Tibial nerve (tissue), 4 donors: ENCODE measurements around the gene PLAU. TPM values are rescaled to one million over a fixed set of nuclear protein-coding genes. Genes with fewer than 3 reads are reported as not detected.

Experiments used
- DNase-seq, 2 donors: peaks; one replicate each; pipeline ENCODE4 v3.0.0-alpha.2; 2019; ENCODE audit warnings: low spot score in 2 of 2
- H3K27ac ChIP-seq, 4 donors: fragments of 200-600 bp; sonication (generic) in 3 of 4; one replicate each; pipeline ENCODE4 v1.5.1; 2017 to 2019; ENCODE audit warnings: mild to moderate bottlenecking in 1 of 4
- H3K27me3 ChIP-seq, 2 donors: fragments of 200-600 bp; sonication (generic) in 1 of 2; one replicate each; pipeline versions ENCODE4 v1.5.1 to v1.6.0; 2017 to 2019
- H3K36me3 ChIP-seq, 3 donors: fragments of 200-600 bp; sonication (generic); one replicate each; pipeline ENCODE4 v1.5.1; 2018 to 2019
- H3K4me1 ChIP-seq, 4 donors: fragments of 200-600 bp; sonication (generic) in 3 of 4; one replicate each; pipeline ENCODE4 v1.5.1; 2017 to 2019
- H3K4me3 ChIP-seq, 4 donors: fragments of 200-600 bp; sonication (generic) in 3 of 4; one replicate each; pipeline ENCODE4 v1.5.1; 2017 to 2019; ENCODE audit warnings: mild to moderate bottlenecking in 1 of 4, moderate library complexity in 1 of 4
- H3K9me3 ChIP-seq, 4 donors: fragments of 200-600 bp; sonication (generic) in 3 of 4; one replicate each; pipeline ENCODE4 v1.5.1; 2017 to 2019
- EP300 ChIP-seq, 2 donors: sonication (generic); formaldehyde crosslinking; IDR thresholded peaks; one replicate each; pipeline ENCODE4 v1.6.1; 2017; ENCODE audit warnings: antibody characterized with exemption in 2 of 2, mild to moderate bottlenecking in 1 of 2
- POLR2A ChIP-seq, 2 donors: fragments of 450-650 bp; IDR thresholded peaks; one replicate each; pipeline ENCODE4 v1.6.1; 2017; ENCODE audit warnings: antibody characterized with exemption in 2 of 2, mild to moderate bottlenecking in 2 of 2, moderate library complexity in 2 of 2
- WGBS, 2 donors: methylation state at CpG; one replicate each; pipeline ENCODE4 v1.1.5; 2018; 5-methylcytosine and 5-hydroxymethylcytosine counted together
- total RNA-seq, 4 donors: library from RNA; depleted of rRNA; stranded (reverse); fragments of >200 nt; gene quantifications; one replicate each; pipeline ENCODE4 v1.1.0, GENCODE V29; 2016
- TF ChIP-seq, protein P1 (sequence below), 5 experiments: fragments of 200-600 bp in 3 of 5; fragments of 450-650 bp in 2 of 5; sonication (generic) in 3 of 5; IDR thresholded peaks; one replicate each; pipeline ENCODE4 v1.5.1; 2016 to 2019; ENCODE audit warnings: antibody characterized with exemption in 5 of 5, mild to moderate bottlenecking in 3 of 5, moderate library complexity in 2 of 5

Gene PLAU
- total RNA-seq, 4 donors from 2014 or later = 2.5 to 7.8 (median 3.5) TPM

DNA sequence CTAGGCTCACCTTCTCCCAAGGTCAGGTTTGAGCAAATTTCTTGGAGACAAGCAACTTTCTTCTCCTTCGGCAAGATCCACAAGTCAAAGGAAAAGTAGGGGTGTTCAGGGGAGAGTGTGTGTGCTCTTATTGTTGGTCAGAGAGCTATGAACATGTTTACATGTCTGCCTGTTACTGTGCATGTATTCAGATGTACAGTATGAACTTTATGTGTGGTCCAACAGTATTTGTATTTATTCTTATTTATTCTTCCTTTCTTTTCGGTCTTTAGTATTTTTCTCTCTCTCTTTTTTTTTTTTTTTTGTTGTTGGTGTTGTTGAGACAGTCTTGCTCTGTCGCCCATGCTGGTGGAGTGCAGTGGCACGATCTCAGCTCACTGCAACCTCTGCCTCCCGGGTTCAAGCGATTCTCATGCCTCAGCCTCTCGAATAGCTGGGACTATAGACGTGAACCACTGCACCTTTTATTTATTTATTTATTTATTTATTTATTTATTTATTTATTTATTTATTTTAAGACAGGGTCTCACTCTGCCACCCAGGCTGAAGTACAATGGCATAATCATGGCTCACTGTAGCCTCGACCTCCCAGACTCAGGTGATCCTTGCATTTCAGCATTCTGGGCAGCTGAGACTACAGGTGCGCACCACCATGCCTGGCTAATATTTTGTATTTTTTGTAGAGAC is 38.2 kb downstream of the PLAU start:
- no peaks in the 10 kb centered on the region for H3K4me1 ChIP-seq
- DNase-seq = no peak
- H3K9me3 ChIP-seq = peaks cover 0 to 4% (median 0%) of the 10 kb centered on the region in 4 donors
- H3K27ac ChIP-seq = no peak overlapping the region
- H3K36me3 ChIP-seq = no peaks in the 10 kb centered on the region
- WGBS, 2 donors = 82 to 86% methylated on average over 10 of the region's 10 CpGs
- H3K4me3 ChIP-seq = no peak overlapping the region
- H3K27me3 ChIP-seq = no peaks in the 10 kb centered on the region
- TF ChIP-seq, protein P1, sequence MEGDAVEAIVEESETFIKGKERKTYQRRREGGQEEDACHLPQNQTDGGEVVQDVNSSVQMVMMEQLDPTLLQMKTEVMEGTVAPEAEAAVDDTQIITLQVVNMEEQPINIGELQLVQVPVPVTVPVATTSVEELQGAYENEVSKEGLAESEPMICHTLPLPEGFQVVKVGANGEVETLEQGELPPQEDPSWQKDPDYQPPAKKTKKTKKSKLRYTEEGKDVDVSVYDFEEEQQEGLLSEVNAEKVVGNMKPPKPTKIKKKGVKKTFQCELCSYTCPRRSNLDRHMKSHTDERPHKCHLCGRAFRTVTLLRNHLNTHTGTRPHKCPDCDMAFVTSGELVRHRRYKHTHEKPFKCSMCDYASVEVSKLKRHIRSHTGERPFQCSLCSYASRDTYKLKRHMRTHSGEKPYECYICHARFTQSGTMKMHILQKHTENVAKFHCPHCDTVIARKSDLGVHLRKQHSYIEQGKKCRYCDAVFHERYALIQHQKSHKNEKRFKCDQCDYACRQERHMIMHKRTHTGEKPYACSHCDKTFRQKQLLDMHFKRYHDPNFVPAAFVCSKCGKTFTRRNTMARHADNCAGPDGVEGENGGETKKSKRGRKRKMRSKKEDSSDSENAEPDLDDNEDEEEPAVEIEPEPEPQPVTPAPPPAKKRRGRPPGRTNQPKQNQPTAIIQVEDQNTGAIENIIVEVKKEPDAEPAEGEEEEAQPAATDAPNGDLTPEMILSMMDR (IDR thresholded peaks at IDR 0.05) = no peak

DNA sequence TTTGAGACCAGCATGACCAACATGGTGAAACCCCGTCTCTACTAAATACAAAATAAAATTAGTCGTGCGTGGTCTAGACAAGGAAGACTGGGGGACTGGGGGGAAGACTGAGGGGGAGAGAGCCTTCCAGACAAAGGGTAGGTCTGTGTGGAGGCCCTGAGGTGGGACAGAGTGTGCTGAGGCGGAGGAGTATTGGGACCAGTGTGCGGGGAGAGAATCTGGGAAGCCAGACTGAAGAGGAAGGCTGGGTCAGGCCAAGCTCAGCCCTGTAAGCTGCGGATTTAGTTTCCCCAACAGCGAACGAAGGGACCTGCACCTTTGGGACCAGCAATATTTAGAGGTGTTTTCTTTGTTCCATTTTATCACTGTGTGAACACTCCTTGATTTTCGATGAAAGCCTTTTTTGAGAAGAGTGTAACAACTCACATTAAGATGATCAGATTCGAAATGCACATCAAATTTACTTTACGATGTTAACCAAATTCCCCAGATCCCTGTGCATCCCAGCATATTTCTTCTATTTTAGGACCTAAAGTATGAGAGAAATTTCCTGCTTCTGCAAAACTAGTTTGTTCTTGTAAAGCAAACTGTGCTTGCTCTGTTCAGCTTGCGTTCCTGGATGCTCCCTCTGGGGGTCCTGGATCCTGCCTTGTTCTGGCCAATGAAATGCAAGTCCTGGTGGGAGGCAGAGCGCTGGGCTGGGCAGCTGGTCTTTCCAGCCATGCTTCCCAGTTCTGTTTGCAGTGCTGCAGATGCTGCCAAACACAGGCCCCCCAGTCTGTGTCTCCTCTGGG is 39.4 kb downstream of the PLAU start:
- Histone ChIP-seq H3K27me3 (no peaks in the 10 kb centered on the region), H3K4me1 (no peaks in the 10 kb centered on the region), H3K9me3 (no peaks in the 10 kb centered on the region), H3K27ac (peak overlapping the region in 1 of 4 donors; percentile 38), H3K4me3 (no peak overlapping the region), H3K36me3 (no peaks in the 10 kb centered on the region)
- no peak for TF ChIP-seq POLR2A (IDR thresholded peaks at IDR 0.05)
- no peak for TF ChIP-seq EP300 (IDR thresholded peaks at IDR 0.05)
- 60 to 61% methylated on average over 13 of the region's 13 CpGs for WGBS, 2 donors
- no peak for DNase-seq

DNA sequence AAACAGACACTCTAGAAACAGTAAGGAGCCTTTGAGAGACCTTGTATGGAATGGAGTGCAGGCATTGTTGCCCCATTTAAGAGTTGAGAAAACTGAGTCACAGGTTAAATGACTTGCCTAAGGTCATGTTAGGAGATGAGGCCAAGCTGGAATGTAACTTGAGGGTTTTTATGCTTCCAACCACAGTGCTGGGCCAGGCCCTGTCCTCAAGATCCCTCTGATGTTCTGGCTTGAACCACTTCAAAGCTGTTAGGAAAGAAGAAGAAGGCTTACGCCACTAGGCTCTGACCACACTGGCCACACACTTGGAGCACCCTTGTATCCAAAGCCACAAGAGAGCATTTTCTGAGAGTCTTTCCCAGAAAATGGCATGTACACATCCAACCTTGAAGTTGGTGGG is 42.7 kb downstream of the PLAU start:
- H3K4me3 ChIP-seq = no peak overlapping the region
- H3K27me3 ChIP-seq = no peaks in the 10 kb centered on the region
- no peak overlapping the region for H3K27ac ChIP-seq
- 91 to 92% methylated on average over 1 of the region's 1 CpG for whole genome bisulfite sequencing, 2 donors
- no peaks in the 10 kb centered on the region for H3K9me3 ChIP-seq
- TF ChIP-seq EP300 (IDR thresholded peaks at IDR 0.05) (no peak), POLR2A (IDR thresholded peaks at IDR 0.05) (no peak)
- H3K36me3 ChIP-seq = no peaks in the 10 kb centered on the region
- peaks cover 0 to 15% (median 9%) of the 10 kb centered on the region in 4 donors for H3K4me1 ChIP-seq
- no peak for DNase-seq

DNA sequence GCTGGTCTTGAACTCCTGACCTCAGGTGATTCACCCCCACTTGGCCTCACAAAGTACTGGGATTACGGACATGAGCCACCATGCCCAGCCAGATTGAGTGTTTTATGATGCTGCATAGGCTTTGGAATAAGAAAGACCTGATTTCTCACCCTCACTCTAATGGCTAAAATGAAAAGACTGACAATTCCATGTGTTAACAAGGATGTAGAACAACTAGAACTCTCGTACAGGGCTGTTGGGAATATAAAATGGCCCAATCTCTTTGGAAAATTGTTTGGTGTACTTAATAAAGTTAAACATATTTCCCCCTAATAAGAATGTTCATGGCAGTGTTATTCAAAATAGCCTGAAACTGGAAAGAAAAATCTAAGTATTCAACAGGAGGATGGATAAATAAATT is 43.8 kb downstream of the PLAU start:
- WGBS, 2 donors = 91 to 94% methylated on average over 2 of the region's 2 CpGs
- no peak overlapping the region for H3K27ac ChIP-seq

DNA sequence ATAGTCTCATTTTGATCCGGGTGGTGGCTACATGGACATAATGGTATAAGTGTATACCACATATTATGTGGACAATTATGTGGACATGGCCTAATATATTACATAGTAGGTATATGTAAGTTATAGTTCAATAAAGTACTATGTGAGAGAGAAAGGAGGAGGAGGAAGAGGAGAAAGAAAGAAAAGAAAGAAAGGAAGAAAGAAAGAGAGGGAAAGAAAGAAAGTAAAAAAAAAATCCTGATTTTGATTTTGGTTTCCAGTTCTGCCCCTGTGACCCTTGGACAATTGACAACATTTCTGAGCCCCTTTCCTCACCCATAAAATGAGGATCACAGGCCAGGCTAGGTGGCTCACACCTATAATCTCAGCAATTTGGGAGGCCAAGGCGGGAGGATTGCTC is 44.8 kb downstream of the PLAU start:
- Histone ChIP-seq H3K9me3 (no peaks in the 10 kb centered on the region), H3K27ac (no peak overlapping the region), H3K4me1 (peaks cover 0 to 15% (median 9%) of the 10 kb centered on the region in 4 donors), H3K4me3 (no peak overlapping the region), H3K27me3 (no peaks in the 10 kb centered on the region), H3K36me3 (no peaks in the 10 kb centered on the region)
- WGBS, 2 donors = 94 to 95% methylated on average over 2 of the region's 2 CpGs
- DNase-seq = no peak
- TF ChIP-seq, protein P1 (IDR thresholded peaks at IDR 0.05) = no peak
- TF ChIP-seq EP300 (IDR thresholded peaks at IDR 0.05) = no peak

More for the DNA sequence above, 43.8 kb downstream of the PLAU start:
- Histone ChIP-seq H3K27me3 (no peaks in the 10 kb centered on the region), H3K4me3 (no peak overlapping the region), H3K9me3 (no peaks in the 10 kb centered on the region), H3K4me1 (peaks cover 0 to 15% (median 9%) of the 10 kb centered on the region in 4 donors), H3K36me3 (no peaks in the 10 kb centered on the region)
- no peak for DNase-seq
- no peak for TF ChIP-seq POLR2A (IDR thresholded peaks at IDR 0.05)
- TF ChIP-seq EP300 (IDR thresholded peaks at IDR 0.05) = no peak
- TF ChIP-seq, protein P1 (IDR thresholded peaks at IDR 0.05) = no peak
